ENCODE measurements around the gene CACNG4.
"Not testable (repeated sequence)": the region's sequence is repeated elsewhere in the genome, so short reads cannot be mapped to it uniquely, and the experiment has no call there.

The CACNG4 gene

GRCh38 chr17:67038861-67039365, 74.4 kb downstream of the CACNG4 start:
- no peak for DNase-seq (ENCODE audit: extremely low read depth, insufficient read length)
- H3K36me3 ChIP-seq (ENCODE audit: control insufficient read depth, insufficient read depth, low read length) = no peaks in the 10 kb centered on the region
- no peak overlapping the region for H3K4me3 ChIP-seq (replicated peaks; ENCODE audit: low read depth, low read length)
- TF ChIP-seq CTCF (IDR thresholded peaks at IDR 0.05; ENCODE audit: insufficient read depth, low read length, poor library complexity, severe bottlenecking) = no peak
- no peaks in the 10 kb centered on the region for H3K27me3 ChIP-seq (replicated peaks; ENCODE audit: control insufficient read depth, insufficient read depth, low read length)

- Histone ChIP-seq H3K36me3 (ENCODE audit: control insufficient read depth, insufficient read depth, low read length) (no peaks in the 10 kb centered on the region), H3K27me3 (replicated peaks; ENCODE audit: control insufficient read depth, insufficient read depth, low read length) (no peaks in the 10 kb centered on the region), H3K4me3 (replicated peaks; ENCODE audit: low read depth, low read length) (no peak overlapping the region)
- DNase-seq (ENCODE audit: extremely low read depth, insufficient read length) = no peak
- TF ChIP-seq CTCF (IDR thresholded peaks at IDR 0.05; ENCODE audit: insufficient read depth, low read length, poor library complexity, severe bottlenecking) = no peak
Observed at GRCh38 chr17:67040652-67041051, 76.1 kb downstream of the CACNG4 start.

- H3K27me3 ChIP-seq (replicated peaks; ENCODE audit: control insufficient read depth, insufficient read depth, low read length); H3K36me3 ChIP-seq (ENCODE audit: control insufficient read depth, insufficient read depth, low read length); DNase-seq (ENCODE audit: extremely low read depth, insufficient read length); H3K4me3 ChIP-seq (replicated peaks; ENCODE audit: low read depth, low read length): not testable (repeated sequence)
Observed at GRCh38 chr17:67041119-67041518, 76.6 kb downstream of the CACNG4 start.

- Histone ChIP-seq H3K27me3 (replicated peaks; ENCODE audit: control insufficient read depth, insufficient read depth, low read length) (no peaks in the 10 kb centered on the region), H3K36me3 (ENCODE audit: control insufficient read depth, insufficient read depth, low read length) (no peaks in the 10 kb centered on the region), H3K4me3 (replicated peaks; ENCODE audit: low read depth, low read length) (no peak overlapping the region)
- no peak for TF ChIP-seq CTCF (IDR thresholded peaks at IDR 0.05; ENCODE audit: insufficient read depth, low read length, poor library complexity, severe bottlenecking)
- no peak for DNase-seq (ENCODE audit: extremely low read depth, insufficient read length)
Observed at GRCh38 chr17:67041531-67041930, 77.0 kb downstream of the CACNG4 start.

GRCh38 chr17:67041941-67042899, 77.7 kb downstream of the CACNG4 start:
- Histone ChIP-seq H3K36me3 (ENCODE audit: control insufficient read depth, insufficient read depth, low read length) (no peaks in the 10 kb centered on the region), H3K4me3 (replicated peaks; ENCODE audit: low read depth, low read length) (no peak overlapping the region), H3K27me3 (replicated peaks; ENCODE audit: control insufficient read depth, insufficient read depth, low read length) (no peaks in the 10 kb centered on the region)
- DNase-seq (ENCODE audit: extremely low read depth, insufficient read length) = no peak
- no peak for TF ChIP-seq CTCF (IDR thresholded peaks at IDR 0.05; ENCODE audit: insufficient read depth, low read length, poor library complexity, severe bottlenecking)

- no peak for TF ChIP-seq CTCF (IDR thresholded peaks at IDR 0.05; ENCODE audit: insufficient read depth, low read length, poor library complexity, severe bottlenecking)
- Histone ChIP-seq H3K36me3 (ENCODE audit: control insufficient read depth, insufficient read depth, low read length) (no peaks in the 10 kb centered on the region), H3K27me3 (replicated peaks; ENCODE audit: control insufficient read depth, insufficient read depth, low read length) (no peaks in the 10 kb centered on the region), H3K4me3 (replicated peaks; ENCODE audit: low read depth, low read length) (no peak overlapping the region)
- no peak for DNase-seq (ENCODE audit: extremely low read depth, insufficient read length)
Observed at GRCh38 chr17:67043283-67043682, 78.8 kb downstream of the CACNG4 start.
